HepG2 (cell line): ENCODE results near the gene UTP4. TPM values are rescaled to one million over a fixed set of nuclear protein-coding genes. Genes with fewer than 3 reads are reported as not detected.
A peak's percentile ranks its signal among the peaks of the same experiment; 100 is the strongest.

ENCODE experiments used
- BRCA1 ChIP-seq: sonication (generic); formaldehyde crosslinking; IDR thresholded peaks from 2 replicates; pipeline ENCODE4 v1.4.0; 2020; ENCODE audit warnings: missing genetic modification reagents
- CBFB ChIP-seq: sonication (generic); formaldehyde crosslinking; IDR thresholded peaks from 2 replicates; pipeline ENCODE4 v1.4.0; 2020; ENCODE audit warnings: missing genetic modification reagents
- CEBPB ChIP-seq: IDR thresholded peaks from 2 replicates; pipeline ENCODE4 v1.6.1; 2011; ENCODE audit warnings: low read depth, low read length, improper control_type of control experiment, borderline replicate concordance
- GATAD2A ChIP-seq: IDR thresholded peaks from 2 replicates; pipeline ENCODE4 v1.6.1; 2016
- HES4 ChIP-seq: sonication (generic); formaldehyde crosslinking; IDR thresholded peaks from 2 replicates; pipeline ENCODE4 v1.9.0; 2021; ENCODE audit warnings: mild to moderate bottlenecking, missing genetic modification reagents, borderline replicate concordance
- HNRNPH1 ChIP-seq: fragments of 200-400 bp; formaldehyde crosslinking; optimal IDR thresholded peaks from 2 replicates; pipeline ENCODE3; 2017; ENCODE audit warnings: mild to moderate bottlenecking, low read depth, low read length
- POGZ ChIP-seq: sonication (generic); formaldehyde crosslinking; IDR thresholded peaks from 2 replicates; pipeline ENCODE4 v1.4.0; 2020; ENCODE audit warnings: mild to moderate bottlenecking, missing genetic modification reagents
- TMF1 ChIP-seq: sonication (generic); formaldehyde crosslinking; IDR thresholded peaks from 2 replicates; pipeline ENCODE4 v1.8.1; 2022; ENCODE audit warnings: low read depth, missing genetic modification reagents
- TSC22D2 ChIP-seq: sonication (generic); formaldehyde crosslinking; IDR thresholded peaks from 2 replicates; pipeline ENCODE4 v1.5.1; 2020; ENCODE audit warnings: missing genetic modification reagents, mild to moderate bottlenecking, borderline replicate concordance
- ZNF143 ChIP-seq: sonication (generic); formaldehyde crosslinking; IDR thresholded peaks from 2 replicates; pipeline ENCODE4 v1.4.0; 2020; ENCODE audit warnings: missing genetic modification reagents
- polyA plus RNA-seq, 8 experiments: library from polyadenylated mRNA; depleted of rRNA in 3 of 8; stranded (reverse) in 7 of 8; unstranded in 1 of 8; fragments of >200 nt; fragmentation: Illumina TruSeq in 4 of 8; extraction: Trizol in 4 of 8; gene quantifications; 2 replicates each; pipeline versions ENCODE4 v1.2.1 to v1.2.3, GENCODE V29; 2011 to 2016; ENCODE audit warnings: low read depth in 4 of 8, missing spikeins in 1 of 8, mixed read lengths in 1 of 8; ENCODE audit not compliant: insufficient read depth in 1 of 8
- total RNA-seq, 5 experiments: library from RNA; depleted of rRNA; stranded (reverse); fragments of >200 nt; fragmentation: Illumina TruSeq; extraction: Trizol; gene quantifications; 2 replicates each; pipeline ENCODE4 v1.2.3, GENCODE V29; 2016; ENCODE audit warnings: low read depth in 1 of 5
- TF ChIP-seq, protein P1 (sequence below): sonication (generic); formaldehyde crosslinking; IDR thresholded peaks from 2 replicates; pipeline ENCODE4 v1.4.0; 2020; ENCODE audit warnings: missing genetic modification reagents, borderline replicate concordance
- TF ChIP-seq, protein P2 (sequence below): sonication (generic); formaldehyde crosslinking; IDR thresholded peaks from 2 replicates; pipeline ENCODE4; 2020; ENCODE audit warnings: missing genetic modification reagents, mild to moderate bottlenecking, borderline replicate concordance
- TF ChIP-seq, protein P3 (sequence below): sonication (generic); formaldehyde crosslinking; IDR thresholded peaks from 2 replicates; pipeline ENCODE4 v1.5.0; 2020; ENCODE audit warnings: mild to moderate bottlenecking, missing genetic modification reagents
- TF ChIP-seq, protein P4 (sequence below): sonication (generic); formaldehyde crosslinking; IDR thresholded peaks from 2 replicates; pipeline ENCODE4 v1.4.0; 2020; ENCODE audit warnings: missing genetic modification reagents, low read depth, mild to moderate bottlenecking, borderline replicate concordance
- TF ChIP-seq, protein P5 (sequence below): sonication (generic); formaldehyde crosslinking; IDR thresholded peaks from 2 replicates; pipeline ENCODE4 v1.4.0; 2020; ENCODE audit warnings: missing genetic modification reagents, borderline replicate concordance
- TF ChIP-seq, protein P6 (sequence below): sonication (generic); formaldehyde crosslinking; IDR thresholded peaks from 2 replicates; pipeline ENCODE4 v1.9.0; 2021; ENCODE audit warnings: missing genetic modification reagents, borderline replicate concordance

Gene UTP4
- total and polyA plus RNA-seq, 2 of the 13 experiments (the other 11 are each of a cell fraction or from before 2014, with no cell fraction given): 30.0 to 85.8 TPM

DNA sequence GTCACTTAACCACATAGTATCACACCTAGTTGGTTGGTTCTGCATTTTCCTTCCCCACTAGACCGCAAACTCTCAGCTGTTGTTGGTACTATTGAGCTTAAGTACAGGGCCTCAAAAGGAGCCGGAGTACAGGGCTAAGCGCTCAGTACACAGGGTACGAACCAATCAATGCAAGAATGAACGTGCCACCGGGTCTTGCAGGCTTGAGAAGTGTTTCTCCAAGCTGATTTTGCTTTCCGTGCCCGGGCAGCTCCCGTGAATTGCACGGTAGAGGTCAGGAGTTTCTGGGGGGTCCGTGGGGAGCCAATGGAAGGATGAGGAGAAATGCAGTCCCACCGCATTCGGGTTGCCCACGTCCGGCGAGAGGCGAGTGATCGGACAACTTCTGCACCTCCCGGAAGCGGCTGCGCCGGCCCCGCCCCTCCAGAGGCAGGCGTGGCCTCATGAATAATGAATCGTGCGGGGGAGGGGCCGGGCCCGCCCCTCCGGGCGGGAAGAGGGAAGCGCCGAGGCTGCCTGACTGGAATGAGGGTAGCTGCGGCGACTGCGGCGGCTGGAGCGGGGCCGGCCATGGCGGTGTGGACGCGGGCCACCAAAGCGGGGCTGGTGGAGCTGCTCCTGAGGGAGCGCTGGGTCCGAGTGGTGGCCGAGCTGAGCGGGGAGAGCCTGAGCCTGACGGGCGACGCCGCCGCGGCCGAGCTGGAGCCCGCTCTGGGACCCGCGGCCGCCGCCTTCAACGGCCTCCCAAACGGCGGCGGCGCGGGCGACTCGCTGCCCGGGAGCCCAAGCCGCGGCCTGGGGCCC, 54.4 kb downstream of the UTP4 start, which contains the start of gene SNTB2 (continued):
- peak; percentile 56 for TF ChIP-seq CBFB (CRISPR knock-in tag)
- TF ChIP-seq, protein P1, sequence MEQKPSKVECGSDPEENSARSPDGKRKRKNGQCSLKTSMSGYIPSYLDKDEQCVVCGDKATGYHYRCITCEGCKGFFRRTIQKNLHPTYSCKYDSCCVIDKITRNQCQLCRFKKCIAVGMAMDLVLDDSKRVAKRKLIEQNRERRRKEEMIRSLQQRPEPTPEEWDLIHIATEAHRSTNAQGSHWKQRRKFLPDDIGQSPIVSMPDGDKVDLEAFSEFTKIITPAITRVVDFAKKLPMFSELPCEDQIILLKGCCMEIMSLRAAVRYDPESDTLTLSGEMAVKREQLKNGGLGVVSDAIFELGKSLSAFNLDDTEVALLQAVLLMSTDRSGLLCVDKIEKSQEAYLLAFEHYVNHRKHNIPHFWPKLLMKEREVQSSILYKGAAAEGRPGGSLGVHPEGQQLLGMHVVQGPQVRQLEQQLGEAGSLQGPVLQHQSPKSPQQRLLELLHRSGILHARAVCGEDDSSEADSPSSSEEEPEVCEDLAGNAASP: peak; percentile 63; the same call in 1 of the 2 replicates
- no peak for TF ChIP-seq TMF1 (CRISPR knock-in tag)
- TF ChIP-seq CEBPB: no peak
- TF ChIP-seq POGZ (CRISPR knock-in tag): peak; percentile 67
- TF ChIP-seq, protein P2, sequence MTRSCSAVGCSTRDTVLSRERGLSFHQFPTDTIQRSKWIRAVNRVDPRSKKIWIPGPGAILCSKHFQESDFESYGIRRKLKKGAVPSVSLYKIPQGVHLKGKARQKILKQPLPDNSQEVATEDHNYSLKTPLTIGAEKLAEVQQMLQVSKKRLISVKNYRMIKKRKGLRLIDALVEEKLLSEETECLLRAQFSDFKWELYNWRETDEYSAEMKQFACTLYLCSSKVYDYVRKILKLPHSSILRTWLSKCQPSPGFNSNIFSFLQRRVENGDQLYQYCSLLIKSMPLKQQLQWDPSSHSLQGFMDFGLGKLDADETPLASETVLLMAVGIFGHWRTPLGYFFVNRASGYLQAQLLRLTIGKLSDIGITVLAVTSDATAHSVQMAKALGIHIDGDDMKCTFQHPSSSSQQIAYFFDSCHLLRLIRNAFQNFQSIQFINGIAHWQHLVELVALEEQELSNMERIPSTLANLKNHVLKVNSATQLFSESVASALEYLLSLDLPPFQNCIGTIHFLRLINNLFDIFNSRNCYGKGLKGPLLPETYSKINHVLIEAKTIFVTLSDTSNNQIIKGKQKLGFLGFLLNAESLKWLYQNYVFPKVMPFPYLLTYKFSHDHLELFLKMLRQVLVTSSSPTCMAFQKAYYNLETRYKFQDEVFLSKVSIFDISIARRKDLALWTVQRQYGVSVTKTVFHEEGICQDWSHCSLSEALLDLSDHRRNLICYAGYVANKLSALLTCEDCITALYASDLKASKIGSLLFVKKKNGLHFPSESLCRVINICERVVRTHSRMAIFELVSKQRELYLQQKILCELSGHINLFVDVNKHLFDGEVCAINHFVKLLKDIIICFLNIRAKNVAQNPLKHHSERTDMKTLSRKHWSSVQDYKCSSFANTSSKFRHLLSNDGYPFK (CRISPR knock-in tag): peak; percentile 78; the same call in 1 of the 2 replicates
- TF ChIP-seq, protein P3, sequence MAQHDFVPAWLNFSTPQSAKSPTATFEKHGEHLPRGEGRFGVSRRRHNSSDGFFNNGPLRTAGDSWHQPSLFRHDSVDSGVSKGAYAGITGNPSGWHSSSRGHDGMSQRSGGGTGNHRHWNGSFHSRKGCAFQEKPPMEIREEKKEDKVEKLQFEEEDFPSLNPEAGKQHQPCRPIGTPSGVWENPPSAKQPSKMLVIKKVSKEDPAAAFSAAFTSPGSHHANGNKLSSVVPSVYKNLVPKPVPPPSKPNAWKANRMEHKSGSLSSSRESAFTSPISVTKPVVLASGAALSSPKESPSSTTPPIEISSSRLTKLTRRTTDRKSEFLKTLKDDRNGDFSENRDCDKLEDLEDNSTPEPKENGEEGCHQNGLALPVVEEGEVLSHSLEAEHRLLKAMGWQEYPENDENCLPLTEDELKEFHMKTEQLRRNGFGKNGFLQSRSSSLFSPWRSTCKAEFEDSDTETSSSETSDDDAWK (CRISPR knock-in tag): no peak
- TF ChIP-seq, protein P4, sequence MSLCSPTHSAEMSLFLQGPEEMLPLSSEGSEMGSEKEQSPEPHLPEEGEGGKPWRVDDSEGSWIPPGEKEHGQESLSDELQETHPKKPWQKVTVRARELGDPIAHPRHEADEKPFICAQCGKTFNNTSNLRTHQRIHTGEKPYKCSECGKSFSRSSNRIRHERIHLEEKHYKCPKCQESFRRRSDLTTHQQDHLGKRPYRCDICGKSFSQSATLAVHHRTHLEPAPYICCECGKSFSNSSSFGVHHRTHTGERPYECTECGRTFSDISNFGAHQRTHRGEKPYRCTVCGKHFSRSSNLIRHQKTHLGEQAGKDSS: peak; percentile 62
- no peak for TF ChIP-seq HNRNPH1
- TF ChIP-seq, protein P5, sequence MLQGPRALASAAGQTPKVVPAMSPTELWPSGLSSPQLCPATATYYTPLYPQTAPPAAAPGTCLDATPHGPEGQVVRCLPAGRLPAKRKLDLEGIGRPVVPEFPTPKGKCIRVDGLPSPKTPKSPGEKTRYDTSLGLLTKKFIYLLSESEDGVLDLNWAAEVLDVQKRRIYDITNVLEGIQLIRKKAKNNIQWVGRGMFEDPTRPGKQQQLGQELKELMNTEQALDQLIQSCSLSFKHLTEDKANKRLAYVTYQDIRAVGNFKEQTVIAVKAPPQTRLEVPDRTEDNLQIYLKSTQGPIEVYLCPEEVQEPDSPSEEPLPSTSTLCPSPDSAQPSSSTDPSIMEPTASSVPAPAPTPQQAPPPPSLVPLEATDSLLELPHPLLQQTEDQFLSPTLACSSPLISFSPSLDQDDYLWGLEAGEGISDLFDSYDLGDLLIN: peak; percentile 88; the same call in 1 of the 2 replicates
- TF ChIP-seq ZNF143: 0 out of 2 replicates have a peak, but pooled peaks have one; percentile 14
- peak; percentile 51; the same call in 1 of the 2 replicates for TF ChIP-seq HES4 (CRISPR knock-in tag)
- TF ChIP-seq, protein P6, sequence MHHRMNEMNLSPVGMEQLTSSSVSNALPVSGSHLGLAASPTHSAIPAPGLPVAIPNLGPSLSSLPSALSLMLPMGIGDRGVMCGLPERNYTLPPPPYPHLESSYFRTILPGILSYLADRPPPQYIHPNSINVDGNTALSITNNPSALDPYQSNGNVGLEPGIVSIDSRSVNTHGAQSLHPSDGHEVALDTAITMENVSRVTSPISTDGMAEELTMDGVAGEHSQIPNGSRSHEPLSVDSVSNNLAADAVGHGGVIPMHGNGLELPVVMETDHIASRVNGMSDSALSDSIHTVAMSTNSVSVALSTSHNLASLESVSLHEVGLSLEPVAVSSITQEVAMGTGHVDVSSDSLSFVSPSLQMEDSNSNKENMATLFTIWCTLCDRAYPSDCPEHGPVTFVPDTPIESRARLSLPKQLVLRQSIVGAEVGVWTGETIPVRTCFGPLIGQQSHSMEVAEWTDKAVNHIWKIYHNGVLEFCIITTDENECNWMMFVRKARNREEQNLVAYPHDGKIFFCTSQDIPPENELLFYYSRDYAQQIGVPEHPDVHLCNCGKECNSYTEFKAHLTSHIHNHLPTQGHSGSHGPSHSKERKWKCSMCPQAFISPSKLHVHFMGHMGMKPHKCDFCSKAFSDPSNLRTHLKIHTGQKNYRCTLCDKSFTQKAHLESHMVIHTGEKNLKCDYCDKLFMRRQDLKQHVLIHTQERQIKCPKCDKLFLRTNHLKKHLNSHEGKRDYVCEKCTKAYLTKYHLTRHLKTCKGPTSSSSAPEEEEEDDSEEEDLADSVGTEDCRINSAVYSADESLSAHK (CRISPR knock-in tag): no peak
- peak; percentile 34; the same call in 1 of the 2 replicates for TF ChIP-seq GATAD2A (CRISPR knock-in tag)
- 0 out of 2 replicates have a peak, but pooled peaks have one; percentile 78 for TF ChIP-seq BRCA1
- TF ChIP-seq TSC22D2: peak; percentile 71; the same call in 1 of the 2 replicates
